ENCODE data around the gene EFCAB6. TPM values are rescaled to one million over a fixed set of nuclear protein-coding genes. Genes with fewer than 3 reads are reported as not detected.
A peak's percentile ranks its signal among the peaks of the same experiment; 100 is the strongest.

EFCAB6 gene
- total and polyA plus RNA-seq, 2 of the 13 experiments (the other 11 are each of a cell fraction or from before 2014, with no cell fraction given): not detected

DNA sequence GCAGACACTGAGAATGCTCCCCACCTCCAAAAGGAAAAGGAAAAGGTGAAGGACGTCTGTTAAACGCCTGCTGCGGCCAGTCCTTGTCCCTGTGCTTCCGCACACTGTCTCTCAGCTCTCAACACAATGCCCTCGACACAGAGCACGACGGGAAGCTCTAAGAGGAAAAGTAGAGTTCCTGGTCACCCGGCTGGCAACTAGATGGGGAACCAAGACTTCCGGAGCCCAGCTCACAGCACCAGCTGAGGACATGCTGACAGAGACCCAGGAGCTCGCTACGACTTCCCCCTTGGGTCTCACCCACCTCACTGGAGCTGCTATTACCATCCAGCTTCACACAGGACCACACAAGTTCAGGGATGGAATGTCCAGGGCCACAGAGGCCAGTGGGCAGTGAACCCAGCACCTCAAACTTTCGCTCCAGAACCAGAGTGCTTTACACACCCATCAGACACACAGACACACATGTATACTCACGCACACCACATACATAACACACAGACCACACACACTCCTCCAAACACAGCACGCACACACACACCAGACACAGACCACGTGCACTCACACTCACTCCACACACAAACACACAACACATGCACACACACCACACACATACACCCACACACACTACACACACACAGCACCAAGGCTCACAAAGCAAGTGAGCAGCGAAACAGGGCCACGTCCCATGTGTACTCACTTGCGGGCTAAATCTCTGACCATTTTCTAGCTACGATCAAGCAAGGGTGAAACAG lies 40.6 kb upstream of the EFCAB6 start:
- CTCF ChIA-PET (ENCODE audit: low intra/inter-chr PET ratio, low total read pairs): no interaction called here
- no peak for FAIRE-seq

DNA sequence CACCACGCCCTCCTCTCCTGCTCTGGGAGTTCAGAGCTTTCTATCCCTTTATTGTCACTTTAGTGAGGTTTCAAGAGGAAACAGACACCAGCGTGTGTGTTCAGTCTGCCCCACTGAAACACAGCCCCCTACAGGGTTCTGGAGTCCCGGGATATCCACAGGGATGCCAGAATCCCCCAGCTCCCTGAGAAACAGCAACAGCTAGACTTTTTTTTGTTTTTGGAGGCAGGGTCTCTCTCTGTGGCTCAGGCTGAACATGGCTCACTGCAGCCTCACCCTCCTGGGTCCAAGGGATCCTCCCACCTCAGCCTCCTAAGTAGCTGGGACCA lies 39.8 kb upstream of the EFCAB6 start:
- Histone ChIP-seq H3K9ac (ENCODE audit: insufficient read depth, low read depth, low read length) (no peak overlapping the region), H2AFZ (ENCODE audit: low read length) (no peak overlapping the region), H3K4me3 (replicated peaks in 1 of 3; ENCODE audit: insufficient read depth in 1 of 3, low read depth in 2 of 3, low read length in 3 of 3) (no peak overlapping the region), H3K27ac (ENCODE audit: extremely low read length, insufficient read depth, low read length) (no peak overlapping the region), H3K79me2 (ENCODE audit: insufficient read depth, low read length) (no peaks in the 10 kb centered on the region), H3K36me3 (replicated peaks in 1 of 2; ENCODE audit: control insufficient read depth in 1 of 2, insufficient read depth in 2 of 2, low read length in 2 of 2) (no peaks in the 10 kb centered on the region), H3K4me2 (ENCODE audit: low read depth, low read length) (no peak overlapping the region), H3K9me3 (ENCODE audit: low read length) (no peaks in the 10 kb centered on the region), H3K27me3 (ENCODE audit: control insufficient read depth in 1 of 2, insufficient read depth in 2 of 2, low read length in 2 of 2) (peaks cover 6 to 49% of the 10 kb centered on the region in 2 experiments; a peak in 3 of 5 replicates), H4K20me1 (ENCODE audit: insufficient read depth, low read length) (peaks cover 4% of the 10 kb centered on the region; the same call in 1 of the 2 replicates), H3K4me1 (ENCODE audit: insufficient read depth, low read length) (no peaks in the 10 kb centered on the region)
- BruUV-seq (replicated peaks): no TSS peak
- in situ Hi-C loops (cut with HindIII; ENCODE audit: extremely low pct_ligation_motif_present, low pct_unique_long_range_greater_than_20kb) (no loop called here), intact Hi-C loops (cut with micrococcal nuclease; ENCODE audit: unreplicated experiment) (no loop called here)
- ChIA-PET CTCF (ENCODE audit: low intra/inter-chr PET ratio, low total read pairs) (no interaction called here), POLR2A (no interaction called here)
- no peak for FAIRE-seq
- no peak for DNase-seq (ENCODE audit: low spot score)
- 0% methylated on average over 3 of the region's 3 CpGs for WGBS (ENCODE audit: low lambda C conversion rate)
- no peak for ATAC-seq
- TF ChIP-seq SIN3B (IDR thresholded peaks at IDR 0.05; ENCODE audit: low read length) (no peak), ZNF17 (CRISPR knock-in tag; IDR thresholded peaks at IDR 0.05) (no peak), SSRP1 (CRISPR knock-in tag; IDR thresholded peaks at IDR 0.05) (no peak), ZNF629 (CRISPR knock-in tag; conservative IDR thresholded peaks at IDR 0.05) (no peak), ZMYM4 (CRISPR knock-in tag; IDR thresholded peaks at IDR 0.05) (no peak), FOXA3 (CRISPR knock-in tag; IDR thresholded peaks at IDR 0.05) (no peak), ISL2 (CRISPR knock-in tag; IDR thresholded peaks at IDR 0.05) (no peak), ZMYM3 (CRISPR knock-in tag; IDR thresholded peaks at IDR 0.05) (no peak), ZNF367 (CRISPR knock-in tag; IDR thresholded peaks at IDR 0.05; ENCODE audit: borderline replicate concordance) (no peak), IRF2 (CRISPR knock-in tag; IDR thresholded peaks at IDR 0.05) (no peak), ZNF792 (CRISPR knock-in tag; IDR thresholded peaks at IDR 0.05) (no peak)
- TF ChIP-seq, protein P1, sequence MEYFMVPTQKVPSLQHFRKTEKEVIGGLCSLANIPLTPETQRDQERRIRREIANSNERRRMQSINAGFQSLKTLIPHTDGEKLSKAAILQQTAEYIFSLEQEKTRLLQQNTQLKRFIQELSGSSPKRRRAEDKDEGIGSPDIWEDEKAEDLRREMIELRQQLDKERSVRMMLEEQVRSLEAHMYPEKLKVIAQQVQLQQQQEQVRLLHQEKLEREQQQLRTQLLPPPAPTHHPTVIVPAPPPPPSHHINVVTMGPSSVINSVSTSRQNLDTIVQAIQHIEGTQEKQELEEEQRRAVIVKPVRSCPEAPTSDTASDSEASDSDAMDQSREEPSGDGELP (IDR thresholded peaks at IDR 0.05; ENCODE audit: borderline replicate concordance, low read depth): no peak
- TF ChIP-seq, protein P2, sequence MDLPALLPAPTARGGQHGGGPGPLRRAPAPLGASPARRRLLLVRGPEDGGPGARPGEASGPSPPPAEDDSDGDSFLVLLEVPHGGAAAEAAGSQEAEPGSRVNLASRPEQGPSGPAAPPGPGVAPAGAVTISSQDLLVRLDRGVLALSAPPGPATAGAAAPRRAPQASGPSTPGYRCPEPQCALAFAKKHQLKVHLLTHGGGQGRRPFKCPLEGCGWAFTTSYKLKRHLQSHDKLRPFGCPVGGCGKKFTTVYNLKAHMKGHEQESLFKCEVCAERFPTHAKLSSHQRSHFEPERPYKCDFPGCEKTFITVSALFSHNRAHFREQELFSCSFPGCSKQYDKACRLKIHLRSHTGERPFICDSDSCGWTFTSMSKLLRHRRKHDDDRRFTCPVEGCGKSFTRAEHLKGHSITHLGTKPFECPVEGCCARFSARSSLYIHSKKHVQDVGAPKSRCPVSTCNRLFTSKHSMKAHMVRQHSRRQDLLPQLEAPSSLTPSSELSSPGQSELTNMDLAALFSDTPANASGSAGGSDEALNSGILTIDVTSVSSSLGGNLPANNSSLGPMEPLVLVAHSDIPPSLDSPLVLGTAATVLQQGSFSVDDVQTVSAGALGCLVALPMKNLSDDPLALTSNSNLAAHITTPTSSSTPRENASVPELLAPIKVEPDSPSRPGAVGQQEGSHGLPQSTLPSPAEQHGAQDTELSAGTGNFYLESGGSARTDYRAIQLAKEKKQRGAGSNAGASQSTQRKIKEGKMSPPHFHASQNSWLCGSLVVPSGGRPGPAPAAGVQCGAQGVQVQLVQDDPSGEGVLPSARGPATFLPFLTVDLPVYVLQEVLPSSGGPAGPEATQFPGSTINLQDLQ (CRISPR knock-in tag; IDR thresholded peaks at IDR 0.05): no peak

More for the DNA sequence above, 40.6 kb upstream of the EFCAB6 start:
- DNase-seq (ENCODE audit: low spot score): no peak
- POLR2A ChIA-PET: no interaction called here
- H2AFZ ChIP-seq (ENCODE audit: low read length): no peak overlapping the region
- no TSS peak for BruUV-seq (replicated peaks)
- intact Hi-C loops (cut with micrococcal nuclease; ENCODE audit: unreplicated experiment) (no loop called here), in situ Hi-C loops (cut with HindIII; ENCODE audit: extremely low pct_ligation_motif_present, low pct_unique_long_range_greater_than_20kb) (no loop called here)
- no peak overlapping the region for H3K4me2 ChIP-seq (ENCODE audit: low read depth, low read length)
- H3K4me1 ChIP-seq (ENCODE audit: insufficient read depth, low read length): no peaks in the 10 kb centered on the region
- peaks cover 6 to 46% of the 10 kb centered on the region in 2 experiments; a peak in 3 of 5 replicates for H3K27me3 ChIP-seq (ENCODE audit: control insufficient read depth in 1 of 2, insufficient read depth in 2 of 2, low read length in 2 of 2)
- no peaks in the 10 kb centered on the region for H3K36me3 ChIP-seq (replicated peaks in 1 of 2; ENCODE audit: control insufficient read depth in 1 of 2, insufficient read depth in 2 of 2, low read length in 2 of 2)
- H3K4me3 ChIP-seq (replicated peaks in 1 of 3; ENCODE audit: insufficient read depth in 1 of 3, low read depth in 2 of 3, low read length in 3 of 3): no peak overlapping the region
- no peaks in the 10 kb centered on the region for H3K9me3 ChIP-seq (ENCODE audit: low read length)
- ATAC-seq: no peak
- peaks cover 4% of the 10 kb centered on the region; the same call in 1 of the 2 replicates for H4K20me1 ChIP-seq (ENCODE audit: insufficient read depth, low read length)
- H3K9ac ChIP-seq (ENCODE audit: insufficient read depth, low read depth, low read length): no peak overlapping the region
- 56% methylated on average over 9 of the region's 19 CpGs for WGBS (ENCODE audit: low lambda C conversion rate)
- no peak overlapping the region for H3K27ac ChIP-seq (ENCODE audit: extremely low read length, insufficient read depth, low read length)
- H3K79me2 ChIP-seq (ENCODE audit: insufficient read depth, low read length): no peaks in the 10 kb centered on the region
- TF ChIP-seq, protein P3, sequence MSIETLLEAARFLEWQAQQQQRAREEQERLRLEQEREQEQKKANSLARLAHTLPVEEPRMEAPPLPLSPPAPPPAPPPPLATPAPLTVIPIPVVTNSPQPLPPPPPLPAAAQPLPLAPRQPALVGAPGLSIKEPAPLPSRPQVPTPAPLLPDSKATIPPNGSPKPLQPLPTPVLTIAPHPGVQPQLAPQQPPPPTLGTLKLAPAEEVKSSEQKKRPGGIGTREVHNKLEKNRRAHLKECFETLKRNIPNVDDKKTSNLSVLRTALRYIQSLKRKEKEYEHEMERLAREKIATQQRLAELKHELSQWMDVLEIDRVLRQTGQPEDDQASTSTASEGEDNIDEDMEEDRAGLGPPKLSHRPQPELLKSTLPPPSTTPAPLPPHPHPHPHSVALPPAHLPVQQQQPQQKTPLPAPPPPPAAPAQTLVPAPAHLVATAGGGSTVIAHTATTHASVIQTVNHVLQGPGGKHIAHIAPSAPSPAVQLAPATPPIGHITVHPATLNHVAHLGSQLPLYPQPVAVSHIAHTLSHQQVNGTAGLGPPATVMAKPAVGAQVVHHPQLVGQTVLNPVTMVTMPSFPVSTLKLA (IDR thresholded peaks at IDR 0.05): peak; percentile 72
- no peak for TF ChIP-seq ZFAT (CRISPR knock-in tag; conservative IDR thresholded peaks at IDR 0.05)

All from HepG2 (cell line).